ENCODE measurements around the gene CDH23. TPM values are rescaled to one million over a fixed set of nuclear protein-coding genes. Genes with fewer than 3 reads are reported as not detected.

The CDH23 gene
- total and polyA plus RNA-seq, 2 donors (not counting 1 experiment from before 2014, with no cell fraction given) = 0.01 to 0.17 TPM

- H3K79me2 ChIP-seq (ENCODE audit: control insufficient read depth, insufficient read depth, low read length) = no peaks in the 10 kb centered on the region
- no peaks in the 10 kb centered on the region for H3K9me3 ChIP-seq (ENCODE audit: control insufficient read depth, insufficient read depth, low read depth, low read length)
- H2AFZ ChIP-seq (ENCODE audit: low read length) = no peak overlapping the region
- TF ChIP-seq CTCF (conservative IDR thresholded peaks at IDR 0.05 in 1 of 2, IDR thresholded peaks at IDR 0.05 in 1 of 2; ENCODE audit: low read depth in 1 of 2, low read length in 2 of 2) = peak in 1 of 2 donors; percentile 8
- TF ChIP-seq EZH2 (IDR thresholded peaks at IDR 0.05; ENCODE audit: low read length, missing control alignments) = no peak
- H3K27me3 ChIP-seq (ENCODE audit: control insufficient read depth, insufficient read depth, low read length) = peaks cover 48% of the 10 kb centered on the region
- no peaks in the 10 kb centered on the region for H3K36me3 ChIP-seq (ENCODE audit: control insufficient read depth, insufficient read depth, low read length)
- no peaks in the 10 kb centered on the region for H3K4me1 ChIP-seq (ENCODE audit: control insufficient read depth, extremely low read depth, insufficient read depth, low read length)
- H3K4me3 ChIP-seq (replicated peaks in 1 of 4; ENCODE audit: control extremely low read depth in 1 of 4, insufficient read depth in 1 of 4, low read depth in 3 of 4, low read length in 4 of 4) = no peak overlapping the region
- no peak overlapping the region for H3K4me2 ChIP-seq (ENCODE audit: extremely low read depth, insufficient read depth, low read length)
- no peak for DNase-seq (ENCODE audit: low read depth in 2 of 2)
- no peak overlapping the region for H3K27ac ChIP-seq (ENCODE audit: insufficient read depth, low read length)
- no peaks in the 10 kb centered on the region for H4K20me1 ChIP-seq (ENCODE audit: control insufficient read depth, extremely low read depth, insufficient read depth, low read length)
- H3K9ac ChIP-seq (ENCODE audit: insufficient read depth, low read length) = no peak overlapping the region
Measured at GRCh38 chr10:71395621-71396020, 1.1 kb upstream of the CDH23 start.

- H3K4me2 ChIP-seq (ENCODE audit: extremely low read depth, insufficient read depth, low read length) = no peak overlapping the region
- TF ChIP-seq CTCF (conservative IDR thresholded peaks at IDR 0.05 in 1 of 2, IDR thresholded peaks at IDR 0.05 in 1 of 2; ENCODE audit: low read depth in 1 of 2, low read length in 2 of 2) (peak in 1 of 2 donors; percentile 19), EZH2 (IDR thresholded peaks at IDR 0.05; ENCODE audit: low read length, missing control alignments) (peak; percentile 76)
- peak; percentile 6 to 16 for DNase-seq (ENCODE audit: low read depth in 2 of 2)
Measured at GRCh38 chr10:71396084-71396710, 523 bp upstream of the CDH23 start.

GRCh38 chr10:71397296-71398212 is 834 bp downstream of the CDH23 start:
- Histone ChIP-seq H3K4me1 (ENCODE audit: control insufficient read depth, extremely low read depth, insufficient read depth, low read length) (no peaks in the 10 kb centered on the region), H3K4me2 (ENCODE audit: extremely low read depth, insufficient read depth, low read length) (no peak overlapping the region), H3K36me3 (ENCODE audit: control insufficient read depth, insufficient read depth, low read length) (no peaks in the 10 kb centered on the region), H3K27me3 (ENCODE audit: control insufficient read depth, insufficient read depth, low read length) (peaks cover 48% of the 10 kb centered on the region), H2AFZ (ENCODE audit: low read length) (no peak overlapping the region), H3K4me3 (replicated peaks in 1 of 4; ENCODE audit: control extremely low read depth in 1 of 4, insufficient read depth in 1 of 4, low read depth in 3 of 4, low read length in 4 of 4) (no peak overlapping the region), H3K79me2 (ENCODE audit: control insufficient read depth, insufficient read depth, low read length) (no peaks in the 10 kb centered on the region), H3K9ac (ENCODE audit: insufficient read depth, low read length) (no peak overlapping the region), H3K9me3 (ENCODE audit: control insufficient read depth, insufficient read depth, low read depth, low read length) (no peaks in the 10 kb centered on the region), H3K27ac (ENCODE audit: insufficient read depth, low read length) (no peak overlapping the region), H4K20me1 (ENCODE audit: control insufficient read depth, extremely low read depth, insufficient read depth, low read length) (no peaks in the 10 kb centered on the region)
- no peak for TF ChIP-seq CTCF (conservative IDR thresholded peaks at IDR 0.05 in 1 of 2, IDR thresholded peaks at IDR 0.05 in 1 of 2; ENCODE audit: low read depth in 1 of 2, low read length in 2 of 2)
- TF ChIP-seq EZH2 (IDR thresholded peaks at IDR 0.05; ENCODE audit: low read length, missing control alignments) = peak; percentile 93
- DNase-seq (ENCODE audit: low read depth in 2 of 2) = no peak

More at GRCh38 chr10:71396084-71396710, 523 bp upstream of the CDH23 start:
- H3K4me1 ChIP-seq (ENCODE audit: control insufficient read depth, extremely low read depth, insufficient read depth, low read length) = no peaks in the 10 kb centered on the region
- H3K9me3 ChIP-seq (ENCODE audit: control insufficient read depth, insufficient read depth, low read depth, low read length) = no peaks in the 10 kb centered on the region
- no peak overlapping the region for H3K9ac ChIP-seq (ENCODE audit: insufficient read depth, low read length)
- H4K20me1 ChIP-seq (ENCODE audit: control insufficient read depth, extremely low read depth, insufficient read depth, low read length) = no peaks in the 10 kb centered on the region
- H3K79me2 ChIP-seq (ENCODE audit: control insufficient read depth, insufficient read depth, low read length) = no peaks in the 10 kb centered on the region
- peaks cover 48% of the 10 kb centered on the region for H3K27me3 ChIP-seq (ENCODE audit: control insufficient read depth, insufficient read depth, low read length)
- H3K36me3 ChIP-seq (ENCODE audit: control insufficient read depth, insufficient read depth, low read length) = no peaks in the 10 kb centered on the region
- no peak overlapping the region for H3K27ac ChIP-seq (ENCODE audit: insufficient read depth, low read length)
- H2AFZ ChIP-seq (ENCODE audit: low read length) = no peak overlapping the region
- no peak overlapping the region for H3K4me3 ChIP-seq (replicated peaks in 1 of 4; ENCODE audit: control extremely low read depth in 1 of 4, insufficient read depth in 1 of 4, low read depth in 3 of 4, low read length in 4 of 4)

All from fibroblast of lung (primary cell).